Activated T-cell treated with anti-CD3 and anti-CD28 coated beads, Interleukin-2, amount 50 U/mL, for 24 hours (primary cell): ENCODE measurements around the gene URB1.
"Not testable (repeated sequence)": the region's sequence is repeated elsewhere in the genome, so short reads cannot be mapped to it uniquely, and the experiment has no call there.

Source experiments
- DNase-seq: peaks from one replicate; pipeline ENCODE4 v3.0.0-alpha.2; 2020
- H3K27ac Mint-ChIP-seq: 2 replicates; pipeline ENCODE4 v1.8.0; 2020; ENCODE audit warnings: mild to moderate bottlenecking, mixed read lengths
- H3K27me3 Mint-ChIP-seq: 2 replicates; pipeline ENCODE4 v1.8.0; 2020; ENCODE audit warnings: mixed read lengths
- H3K36me3 Mint-ChIP-seq: 2 replicates; pipeline ENCODE4 v1.8.0; 2020; ENCODE audit warnings: low read depth, mixed read lengths
- H3K4me1 Mint-ChIP-seq: 2 replicates; pipeline ENCODE4 v1.8.0; 2020; ENCODE audit warnings: low read depth, mixed read lengths
- H3K4me3 Mint-ChIP-seq: 2 replicates; pipeline ENCODE4 v1.8.0; 2020; ENCODE audit warnings: mild to moderate bottlenecking, moderate library complexity, mixed read lengths
- H3K9me3 Mint-ChIP-seq: 2 replicates; pipeline ENCODE4 v1.8.0; 2020; ENCODE audit warnings: mixed read lengths

The URB1 gene

GRCh38 chr21:32316361-32317215 is 76.2 kb downstream of the URB1 start:
- peak; percentile 25 for DNase-seq
- peaks cover 10% of the 10 kb centered on the region for H3K4me1 Mint-ChIP-seq
- no peaks in the 10 kb centered on the region for H3K9me3 Mint-ChIP-seq
- H3K27ac Mint-ChIP-seq, result no peak overlapping the region
- H3K4me3 Mint-ChIP-seq, result no peak overlapping the region
- no peaks in the 10 kb centered on the region for H3K27me3 Mint-ChIP-seq
- peaks cover 96% of the 10 kb centered on the region for H3K36me3 Mint-ChIP-seq

- Mint-ChIP-seq H3K27me3 (no peaks in the 10 kb centered on the region), H3K4me1 (peaks cover 18% of the 10 kb centered on the region), H3K36me3 (peaks cover 96% of the 10 kb centered on the region), H3K27ac (no peak overlapping the region), H3K4me3 (no peak overlapping the region), H3K9me3 (no peaks in the 10 kb centered on the region)
- DNase-seq, result peak; percentile 19
Measured at GRCh38 chr21:32315511-32316281, 77.1 kb downstream of the URB1 start.

GRCh38 chr21:32314806-32315205 is 78.0 kb downstream of the URB1 start:
- Mint-ChIP-seq H3K27ac (no peak overlapping the region), H3K4me3 (no peak overlapping the region), H3K4me1 (peaks cover 18% of the 10 kb centered on the region), H3K9me3 (no peaks in the 10 kb centered on the region), H3K27me3 (no peaks in the 10 kb centered on the region), H3K36me3 (peaks cover 96% of the 10 kb centered on the region)
- DNase-seq, result no peak

DNA sequence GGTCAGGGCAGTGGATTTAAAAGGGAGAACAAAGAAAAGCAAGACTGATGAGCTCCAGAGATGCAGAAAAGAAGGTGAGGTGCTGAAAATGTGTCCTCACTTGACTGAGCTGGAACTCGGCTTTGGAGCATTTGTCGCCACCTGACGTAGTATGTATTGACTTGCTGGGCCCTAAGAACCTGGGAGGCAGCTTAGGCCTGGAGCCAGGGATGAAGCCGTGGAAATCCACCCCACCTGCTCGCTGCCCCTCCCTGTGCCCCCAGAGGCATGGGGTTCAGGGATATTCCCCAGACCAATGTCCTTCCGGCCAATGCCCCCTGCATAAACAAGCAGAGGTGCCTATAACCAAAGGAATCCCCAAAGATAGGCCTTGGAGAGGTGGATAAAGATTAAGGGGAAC is 79.8 kb downstream of the URB1 start:
- Mint-ChIP-seq H3K27ac (no peak overlapping the region), H3K4me1 (peaks cover 18% of the 10 kb centered on the region), H3K9me3 (no peaks in the 10 kb centered on the region), H3K4me3 (no peak overlapping the region), H3K27me3 (no peaks in the 10 kb centered on the region), H3K36me3 (peaks cover 93% of the 10 kb centered on the region)
- peak; percentile 7 for DNase-seq

DNA sequence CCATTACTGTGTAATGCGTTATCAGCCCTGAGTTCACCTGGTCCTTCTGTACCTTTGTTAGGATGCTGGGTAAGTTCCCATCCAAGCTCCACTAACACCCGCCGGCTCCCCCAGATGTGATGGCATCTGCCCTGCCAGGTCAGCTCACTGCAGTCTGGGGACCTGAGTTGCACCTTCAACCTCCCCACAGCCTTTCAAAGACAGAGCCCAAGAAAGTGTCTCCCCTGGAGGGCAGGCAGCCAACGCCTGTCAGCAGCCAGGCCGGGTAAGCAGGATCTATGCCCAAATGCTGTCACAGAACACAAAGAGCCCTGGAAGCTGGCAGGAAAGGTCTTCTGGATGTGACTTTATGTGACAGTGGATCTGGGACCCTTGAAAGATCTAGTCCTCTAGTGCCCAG is 80.5 kb downstream of the URB1 start:
- DNase-seq, result no peak
- no peak overlapping the region for H3K27ac Mint-ChIP-seq
- no peak overlapping the region for H3K4me3 Mint-ChIP-seq
- peaks cover 18% of the 10 kb centered on the region for H3K4me1 Mint-ChIP-seq
- H3K9me3 Mint-ChIP-seq, result no peaks in the 10 kb centered on the region
- peaks cover 90% of the 10 kb centered on the region for H3K36me3 Mint-ChIP-seq
- no peaks in the 10 kb centered on the region for H3K27me3 Mint-ChIP-seq

DNA sequence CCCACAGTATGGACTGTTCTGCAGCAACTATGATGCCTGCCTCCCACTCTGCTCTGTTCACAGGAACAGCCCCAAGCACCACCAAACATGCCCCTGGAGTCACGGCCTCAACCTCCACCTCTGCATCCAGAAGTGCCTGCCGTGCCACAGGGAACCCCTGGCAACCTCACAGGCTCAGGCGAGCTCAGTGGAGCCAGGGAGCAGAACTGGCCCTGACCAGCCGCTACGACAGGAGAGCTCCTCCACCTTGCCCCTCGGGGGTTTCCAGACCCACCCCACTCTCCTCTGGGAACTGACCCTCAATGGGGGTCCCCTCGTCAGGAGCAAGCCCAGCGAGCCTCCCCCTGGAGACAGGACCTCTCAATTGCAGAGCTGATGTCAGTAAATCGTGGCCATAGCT is 81.2 kb downstream of the URB1 start:
- no peak overlapping the region for H3K4me3 Mint-ChIP-seq
- H3K4me1 Mint-ChIP-seq, result peaks cover 18% of the 10 kb centered on the region
- peaks cover 89% of the 10 kb centered on the region for H3K36me3 Mint-ChIP-seq
- no peak for DNase-seq
- no peaks in the 10 kb centered on the region for H3K27me3 Mint-ChIP-seq
- no peaks in the 10 kb centered on the region for H3K9me3 Mint-ChIP-seq
- peak overlapping the region; percentile 44 for H3K27ac Mint-ChIP-seq

GRCh38 chr21:32310976-32311375 is 81.8 kb downstream of the URB1 start:
- H3K36me3 Mint-ChIP-seq, result peaks cover 89% of the 10 kb centered on the region
- not testable (repeated sequence) for H3K27me3 Mint-ChIP-seq

DNA sequence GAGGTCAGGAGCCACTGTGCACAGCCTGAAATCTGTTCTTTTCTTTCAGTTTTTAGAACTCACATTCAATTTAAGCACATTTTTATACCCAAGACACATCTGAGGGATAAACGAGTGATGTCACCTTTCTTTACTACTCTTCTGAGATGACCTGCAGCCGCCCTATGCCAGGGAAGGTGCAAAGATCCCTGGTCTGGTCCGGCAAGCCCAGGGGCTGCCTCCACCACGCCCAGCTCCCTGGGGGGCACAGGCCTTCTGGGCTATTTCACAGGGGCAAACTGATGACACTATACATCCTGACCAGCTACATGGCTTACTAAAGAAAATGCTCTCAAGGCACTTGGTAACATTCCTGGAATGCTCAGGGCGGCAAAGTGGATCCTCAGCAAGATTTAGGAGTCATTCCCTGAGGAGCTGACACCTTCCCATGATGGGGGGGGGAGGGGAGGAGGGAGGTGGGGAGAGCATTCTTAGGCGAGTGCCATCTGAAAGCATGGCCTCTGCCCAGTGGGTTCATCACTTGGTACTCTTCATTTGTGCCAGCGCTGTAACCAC is 82.8 kb downstream of the URB1 start:
- Mint-ChIP-seq H3K36me3 (peaks cover 92% of the 10 kb centered on the region), H3K4me3 (no peak overlapping the region), H3K9me3 (no peaks in the 10 kb centered on the region), H3K4me1 (peaks cover 18% of the 10 kb centered on the region), H3K27ac (no peak overlapping the region), H3K27me3 (no peaks in the 10 kb centered on the region)
- no peak for DNase-seq

More at GRCh38 chr21:32310976-32311375, 81.8 kb downstream of the URB1 start:
- Mint-ChIP-seq H3K4me1 (peaks cover 18% of the 10 kb centered on the region), H3K27ac (peak overlapping the region; percentile 51)
- not testable (repeated sequence) for H3K4me3 Mint-ChIP-seq, H3K9me3 Mint-ChIP-seq, DNase-seq

DNA sequence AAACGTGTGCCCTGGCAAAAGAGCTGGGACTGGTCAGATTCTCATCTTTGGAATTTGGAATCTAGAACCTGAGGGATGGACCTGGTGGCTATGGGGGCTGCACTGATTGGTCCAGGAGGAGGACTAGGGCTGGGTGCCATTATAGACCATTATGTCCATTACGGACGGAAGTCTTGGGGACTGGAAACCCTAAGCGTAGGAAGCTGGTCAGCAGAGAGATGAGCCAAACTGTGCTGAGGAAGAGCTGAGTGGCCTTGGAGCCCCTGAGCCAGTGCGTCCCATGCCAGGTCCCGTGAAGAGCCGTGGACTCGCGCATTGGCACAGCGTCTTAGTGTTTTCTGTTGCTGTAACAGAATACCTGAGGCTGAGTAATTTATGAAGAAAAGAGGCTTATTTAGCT is 84.1 kb downstream of the URB1 start:
- Mint-ChIP-seq H3K27me3 (no peaks in the 10 kb centered on the region), H3K4me1 (peaks cover 18% of the 10 kb centered on the region), H3K36me3 (peaks cover 89% of the 10 kb centered on the region), H3K9me3 (no peaks in the 10 kb centered on the region), H3K27ac (no peak overlapping the region), H3K4me3 (no peak overlapping the region)
- DNase-seq, result no peak

DNA sequence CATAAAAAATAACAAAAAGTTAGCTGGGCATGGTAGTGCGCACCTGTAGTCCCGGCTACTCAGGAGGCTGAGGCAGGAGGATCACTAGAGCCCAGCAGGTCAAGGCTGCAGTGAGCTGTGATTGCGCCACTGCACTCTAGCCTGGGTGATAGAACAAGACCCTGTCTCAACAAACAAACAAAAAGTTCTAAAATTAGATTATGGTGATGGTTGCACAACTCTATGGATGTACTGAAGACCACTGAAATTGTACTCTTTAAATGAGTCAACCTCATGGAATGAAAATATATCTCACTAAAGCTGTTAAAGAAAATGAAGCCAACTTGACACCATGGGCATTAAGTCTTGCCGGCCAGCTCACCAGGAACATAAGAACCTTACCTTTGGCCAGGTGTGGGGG is 85.1 kb downstream of the URB1 start:
- peaks cover 18% of the 10 kb centered on the region for H3K4me1 Mint-ChIP-seq
- no peaks in the 10 kb centered on the region for H3K9me3 Mint-ChIP-seq
- no peak for DNase-seq
- peaks cover 85% of the 10 kb centered on the region for H3K36me3 Mint-ChIP-seq
- H3K4me3 Mint-ChIP-seq, result no peak overlapping the region
- no peak overlapping the region for H3K27ac Mint-ChIP-seq
- no peaks in the 10 kb centered on the region for H3K27me3 Mint-ChIP-seq

GRCh38 chr21:32306021-32306780 is 86.6 kb downstream of the URB1 start:
- no peaks in the 10 kb centered on the region for H3K27me3 Mint-ChIP-seq
- H3K4me3 Mint-ChIP-seq, result no peak overlapping the region
- peaks cover 5% of the 10 kb centered on the region for H3K4me1 Mint-ChIP-seq
- H3K36me3 Mint-ChIP-seq, result peaks cover 85% of the 10 kb centered on the region
- H3K9me3 Mint-ChIP-seq, result no peaks in the 10 kb centered on the region
- no peak overlapping the region for H3K27ac Mint-ChIP-seq
- no peak for DNase-seq

DNA sequence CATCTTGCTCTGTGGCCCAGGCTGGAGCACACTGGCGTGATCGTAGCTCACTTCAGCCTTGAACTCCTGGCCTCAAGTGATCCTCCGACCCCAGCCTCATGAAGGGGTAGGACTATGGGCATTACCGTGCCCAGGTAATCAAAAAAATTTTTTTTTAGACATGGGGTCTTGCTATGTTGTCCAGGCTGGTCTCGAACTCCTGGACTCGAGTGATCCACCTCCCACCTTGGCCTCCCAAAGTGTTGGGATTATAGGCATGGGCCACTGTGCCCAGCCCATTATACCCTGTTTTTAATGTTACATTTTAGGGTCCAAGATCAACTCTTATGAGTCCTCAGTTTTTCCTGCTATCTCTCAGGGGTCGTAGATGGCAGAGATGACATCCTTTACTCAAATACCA is 87.8 kb downstream of the URB1 start:
- DNase-seq, result no peak
- no peaks in the 10 kb centered on the region for H3K9me3 Mint-ChIP-seq
- H3K27ac Mint-ChIP-seq, result no peak overlapping the region
- H3K4me1 Mint-ChIP-seq, result no peaks in the 10 kb centered on the region
- H3K27me3 Mint-ChIP-seq, result no peaks in the 10 kb centered on the region
- no peak overlapping the region for H3K4me3 Mint-ChIP-seq
- H3K36me3 Mint-ChIP-seq, result peaks cover 83% of the 10 kb centered on the region

DNA sequence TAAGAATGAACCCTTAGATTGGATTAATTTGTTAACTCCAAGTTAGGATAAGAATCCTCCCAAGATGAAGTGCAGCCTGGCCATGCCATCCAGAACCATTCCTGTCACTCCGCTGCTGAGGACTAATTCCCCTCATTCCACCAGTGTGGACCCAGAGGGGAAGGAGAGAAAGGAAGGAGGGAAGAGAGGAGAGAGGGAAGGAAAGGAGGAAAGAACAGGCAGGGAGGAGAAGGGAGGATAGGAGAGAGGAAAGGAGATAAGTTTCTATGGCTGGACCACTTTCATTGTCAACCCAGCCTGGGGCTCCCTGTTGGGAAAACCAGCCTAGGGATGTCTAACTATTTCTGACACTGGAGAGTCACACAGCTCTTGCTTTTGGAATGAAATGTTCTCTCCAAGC is 89.4 kb downstream of the URB1 start:
- DNase-seq, result no peak
- Mint-ChIP-seq H3K27me3 (no peaks in the 10 kb centered on the region), H3K4me1 (no peaks in the 10 kb centered on the region), H3K27ac (no peak overlapping the region), H3K4me3 (no peak overlapping the region), H3K36me3 (peaks cover 82% of the 10 kb centered on the region), H3K9me3 (no peaks in the 10 kb centered on the region)

- H3K4me3 Mint-ChIP-seq, result no peak overlapping the region
- H3K27ac Mint-ChIP-seq, result no peak overlapping the region
- H3K9me3 Mint-ChIP-seq, result no peaks in the 10 kb centered on the region
- H3K27me3 Mint-ChIP-seq, result no peaks in the 10 kb centered on the region
- no peak for DNase-seq
- H3K4me1 Mint-ChIP-seq, result no peaks in the 10 kb centered on the region
- peaks cover 80% of the 10 kb centered on the region for H3K36me3 Mint-ChIP-seq
Measured at GRCh38 chr21:32302560-32302959, 90.3 kb downstream of the URB1 start.
